SKM-1 (cell line): Measurements from ENCODE around the gene SLC25A34.

Experiments
- DNase-seq: peaks from one replicate; lab custom pipeline; 2025; ENCODE audit not compliant: unreplicated experiment; lab: John Stamatoyannopoulos, UW

SLC25A34 gene

DNA sequence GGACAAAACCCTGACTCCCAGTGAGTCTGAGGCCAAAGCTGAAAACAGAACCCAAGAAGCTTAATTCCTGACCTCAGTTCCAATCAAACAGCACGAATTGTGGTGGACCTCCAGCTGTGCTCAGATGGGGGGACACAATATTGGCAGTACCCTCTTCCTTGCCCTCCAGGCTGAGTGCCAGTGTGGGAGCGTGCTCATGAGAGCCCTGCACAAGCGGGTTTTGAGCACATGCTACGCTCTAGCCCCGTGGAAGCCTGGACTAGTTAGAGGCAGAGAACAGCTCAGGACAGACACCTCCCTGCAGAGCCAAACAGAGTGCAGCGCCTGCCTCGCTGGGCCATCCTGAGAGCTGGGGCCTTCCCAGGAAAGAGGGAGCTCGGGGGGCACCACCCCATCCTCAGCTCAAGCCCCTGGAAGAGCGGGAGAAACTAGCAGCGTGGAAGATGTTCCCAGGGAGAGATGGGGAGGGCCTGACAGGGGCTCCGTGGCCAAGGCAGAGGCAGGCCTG is 2.8 kb upstream of the SLC25A34 start:
- DNase-seq = no peak

DNA sequence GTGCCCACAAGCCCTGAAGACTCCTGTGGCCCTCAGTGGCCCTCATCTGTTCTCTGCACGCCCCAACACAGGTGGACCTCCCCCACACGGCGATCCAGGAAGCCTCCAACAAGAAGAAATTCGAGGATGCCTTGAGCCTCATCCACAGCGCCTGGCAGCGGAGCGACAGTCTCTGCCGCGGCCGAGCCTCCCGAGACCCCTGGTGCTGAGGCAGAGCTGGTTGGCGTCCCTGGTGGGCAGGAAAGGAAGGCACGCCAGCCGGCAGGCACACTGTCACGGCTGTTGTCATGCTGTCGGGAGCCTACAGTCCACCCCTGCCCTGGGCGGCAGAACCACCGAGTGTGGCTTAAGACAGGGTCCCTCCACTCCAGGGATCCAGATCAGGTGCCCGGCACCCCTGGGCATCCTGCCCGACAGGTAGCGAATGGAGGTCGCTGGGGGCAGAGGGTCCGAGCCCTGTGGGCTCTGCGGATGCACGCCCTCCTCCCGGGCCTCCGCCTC is 2.3 kb upstream of the SLC25A34 start:
- DNase-seq = no peak

DNA sequence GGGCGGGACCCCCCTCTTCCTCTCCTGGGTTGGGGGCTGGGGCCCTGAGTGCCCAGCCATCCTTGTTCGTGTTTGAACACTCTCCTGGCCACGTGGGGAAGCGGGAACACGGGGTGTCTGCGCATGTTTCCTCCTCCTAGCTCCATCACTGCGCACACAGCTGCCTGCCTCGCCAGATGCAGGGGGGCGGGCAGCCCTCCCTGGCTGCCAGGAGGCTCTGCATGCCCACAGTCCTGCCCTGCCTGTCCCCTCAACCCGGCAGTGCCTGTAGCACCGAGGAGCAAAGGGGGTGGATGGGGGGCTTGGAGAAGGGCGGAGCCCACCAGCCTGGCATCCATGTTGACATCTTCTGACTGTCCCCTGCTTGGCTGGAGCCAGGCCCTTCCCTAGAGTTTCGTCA is 1.8 kb upstream of the SLC25A34 start:
- DNase-seq = no peak

DNA sequence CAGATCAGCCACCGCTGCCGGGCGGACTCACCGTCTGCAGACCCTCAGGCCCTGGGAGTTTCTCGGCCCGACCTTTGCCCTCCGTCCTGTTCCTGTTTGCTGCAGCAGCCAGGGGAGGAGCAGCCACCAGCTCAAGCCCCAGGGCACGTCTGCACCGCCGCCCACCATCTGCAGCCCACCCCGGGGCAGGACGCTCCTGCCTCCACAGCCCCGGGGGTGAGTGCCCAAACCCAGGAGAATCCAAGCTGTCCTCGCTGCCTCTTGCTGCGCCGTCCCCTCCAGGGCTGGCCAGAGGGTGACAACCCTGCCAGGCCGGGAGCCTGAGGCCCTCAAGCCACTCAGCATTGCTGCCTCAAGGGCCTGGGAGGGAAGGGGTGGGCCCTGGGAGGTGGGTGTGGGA is 1.2 kb upstream of the SLC25A34 start:
- no peak for DNase-seq

DNA sequence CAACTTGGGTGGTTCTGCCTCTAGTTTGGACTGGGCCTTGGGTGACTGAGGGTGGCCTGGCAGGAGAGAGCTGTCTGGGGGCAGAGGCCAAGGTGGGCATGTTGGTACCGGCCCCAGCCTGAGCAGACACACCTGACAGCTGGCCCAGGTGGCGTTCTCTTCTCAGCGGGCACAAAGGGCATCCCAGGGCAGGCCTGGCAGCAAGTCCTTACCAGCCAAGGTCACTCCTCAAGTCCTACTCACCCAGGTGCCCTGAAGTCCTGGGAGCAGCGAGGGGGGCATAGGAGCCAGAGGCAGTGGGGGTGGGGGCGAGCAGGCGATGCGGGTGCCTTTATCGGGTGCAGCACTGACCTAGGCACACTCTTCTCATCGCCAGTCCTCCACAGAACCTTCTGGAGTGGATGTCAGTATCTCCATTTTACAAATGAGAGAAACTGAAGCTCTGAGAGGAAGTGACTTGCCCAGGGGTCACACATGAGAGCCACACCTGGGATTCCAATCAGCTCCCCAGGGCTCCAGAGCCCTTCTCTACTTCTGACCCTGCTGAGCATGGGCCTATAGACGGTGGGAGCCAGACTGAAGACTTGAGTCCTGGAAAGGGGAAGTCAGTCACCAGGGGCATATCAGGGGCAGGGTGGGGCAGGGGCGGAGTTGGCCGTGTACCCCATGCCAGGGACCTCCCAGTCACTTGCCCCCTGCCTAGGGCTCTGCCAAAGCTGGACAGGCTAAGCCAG is 587 bp upstream of the SLC25A34 start:
- no peak for DNase-seq

DNA sequence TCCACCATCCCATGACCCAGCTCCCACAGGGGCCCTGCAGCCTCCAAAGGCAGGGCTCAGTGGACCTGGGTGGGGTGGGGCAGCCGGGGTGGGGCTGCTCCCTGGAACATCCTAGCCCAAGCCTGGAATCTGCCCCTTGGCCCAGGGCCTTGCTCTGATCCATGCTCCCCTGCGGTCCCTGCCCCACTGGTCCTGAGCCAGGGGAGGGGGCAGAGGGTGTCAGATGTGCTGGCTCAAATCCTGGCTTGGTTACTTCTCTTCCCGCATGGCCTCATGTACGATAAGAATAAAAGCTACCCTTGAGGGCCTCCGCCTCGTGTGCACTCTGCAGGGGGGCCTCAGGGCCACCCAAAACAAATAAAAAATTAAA is 819 bp downstream of the SLC25A34 start:
- DNase-seq = no peak

DNA sequence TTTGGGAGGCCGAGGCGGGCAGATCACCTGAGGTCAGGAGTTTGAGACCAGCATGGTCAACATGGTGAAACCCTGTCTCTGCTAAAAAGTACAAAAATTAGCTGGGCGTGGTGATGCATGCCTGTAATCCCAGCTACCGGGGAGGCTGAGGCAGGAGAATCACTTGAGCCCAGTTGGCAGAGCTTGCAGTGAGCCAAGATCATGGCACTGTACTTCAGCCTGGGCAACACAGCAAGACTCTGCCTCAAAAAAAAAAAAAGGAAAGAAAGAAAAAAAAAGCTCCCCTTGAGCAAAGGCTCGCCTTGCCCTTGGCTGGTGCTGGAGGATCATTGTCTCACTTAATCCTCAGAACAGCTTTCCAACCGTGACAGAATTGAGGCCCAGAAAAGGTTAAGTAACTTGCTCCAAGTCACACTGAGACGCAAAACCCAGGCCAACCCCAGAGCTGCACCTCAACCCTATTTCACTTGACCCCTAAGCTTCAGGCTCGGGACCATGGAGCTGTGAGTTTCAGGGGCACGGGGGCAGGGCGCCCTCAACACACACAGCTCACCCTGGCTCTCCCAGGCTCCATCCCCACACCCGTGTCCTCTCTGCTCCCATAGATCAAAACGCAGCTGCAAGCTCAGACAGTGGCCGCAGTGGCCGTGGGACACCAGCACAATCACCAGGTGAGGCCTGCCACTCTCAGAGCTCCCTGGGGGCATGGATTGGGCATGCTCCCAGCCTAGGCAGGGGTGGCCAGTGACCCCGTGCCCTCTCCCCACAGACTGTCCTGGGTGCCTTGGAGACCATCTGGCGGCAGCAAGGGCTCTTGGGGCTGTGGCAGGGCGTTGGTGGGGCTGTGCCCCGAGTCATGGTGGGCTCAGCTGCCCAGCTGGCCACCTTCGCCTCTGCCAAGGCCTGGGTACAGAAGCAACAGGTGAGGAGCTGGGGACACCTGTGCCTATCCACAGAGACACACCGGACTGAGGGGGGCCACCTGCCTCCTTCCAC is 1.6 kb downstream of the SLC25A34 start:
- no peak for DNase-seq

DNA sequence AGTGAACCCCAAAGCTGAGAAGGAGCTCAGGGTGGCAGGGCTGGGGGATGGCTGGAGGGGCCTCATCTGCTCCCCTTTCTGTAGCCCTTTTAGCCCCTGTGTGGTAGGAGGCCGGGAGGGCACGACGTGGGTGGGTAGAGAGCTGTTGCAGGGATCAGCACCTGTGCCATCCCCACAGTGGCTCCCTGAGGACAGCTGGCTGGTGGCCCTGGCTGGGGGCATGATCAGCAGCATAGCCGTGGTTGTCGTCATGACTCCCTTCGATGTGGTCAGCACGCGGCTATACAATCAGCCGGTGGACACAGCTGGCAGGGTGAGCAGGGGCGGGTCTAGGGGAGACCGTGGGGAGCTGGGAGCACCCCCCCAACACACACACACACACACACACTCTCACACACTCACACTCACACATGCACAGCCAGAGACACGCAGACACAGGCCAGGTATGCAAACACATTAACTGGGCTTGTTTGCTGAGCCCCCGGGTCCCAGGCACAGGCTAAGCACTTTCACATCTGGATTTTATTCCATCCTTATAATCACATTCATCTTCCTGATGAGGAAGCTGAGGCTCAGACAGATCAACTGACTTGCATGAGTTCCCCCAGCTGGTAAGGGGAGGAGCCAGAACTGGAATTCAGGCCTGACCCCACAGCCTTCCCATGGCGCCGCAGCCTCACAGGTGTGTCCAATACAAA is 2.5 kb downstream of the SLC25A34 start:
- DNase-seq = no peak

DNA sequence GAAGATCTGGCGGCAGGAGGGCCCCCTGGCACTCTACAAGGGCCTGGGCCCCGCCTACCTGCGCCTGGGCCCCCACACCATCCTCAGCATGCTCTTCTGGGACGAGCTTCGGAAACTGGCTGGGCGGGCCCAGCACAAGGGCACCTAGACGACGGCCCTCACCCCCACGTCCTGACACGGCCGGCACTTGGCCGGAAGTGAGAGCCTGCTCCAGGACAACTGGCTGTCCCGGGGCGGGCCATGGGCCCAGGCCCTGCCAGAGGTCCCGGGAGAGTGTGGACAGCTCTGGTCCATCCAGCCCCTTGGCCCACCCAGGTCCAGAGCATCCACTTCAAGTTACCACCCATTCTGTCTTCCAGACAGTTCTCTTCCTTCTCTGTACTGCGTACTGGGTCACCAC is 3.2 kb downstream of the SLC25A34 start:
- no peak for DNase-seq

DNA sequence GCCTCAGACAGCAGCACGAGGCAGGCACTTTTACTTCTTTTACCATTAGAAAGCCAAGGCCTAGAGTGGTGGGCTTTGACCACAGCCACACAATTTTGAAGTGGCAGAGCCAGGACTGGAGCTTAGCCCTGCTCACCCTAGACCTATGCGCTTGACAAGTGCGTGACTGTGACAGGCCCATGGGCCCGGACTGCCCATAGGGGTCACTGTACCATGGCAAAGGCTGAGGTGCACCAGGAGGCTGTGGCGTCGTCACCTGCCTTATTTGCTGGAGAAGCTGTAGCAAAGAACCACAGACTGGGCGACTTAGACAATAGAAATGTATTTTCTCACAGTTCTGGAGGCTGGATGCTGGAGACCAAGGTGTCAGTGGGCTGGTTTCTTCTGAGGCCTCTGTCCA is 3.7 kb downstream of the SLC25A34 start:
- no peak for DNase-seq

DNA sequence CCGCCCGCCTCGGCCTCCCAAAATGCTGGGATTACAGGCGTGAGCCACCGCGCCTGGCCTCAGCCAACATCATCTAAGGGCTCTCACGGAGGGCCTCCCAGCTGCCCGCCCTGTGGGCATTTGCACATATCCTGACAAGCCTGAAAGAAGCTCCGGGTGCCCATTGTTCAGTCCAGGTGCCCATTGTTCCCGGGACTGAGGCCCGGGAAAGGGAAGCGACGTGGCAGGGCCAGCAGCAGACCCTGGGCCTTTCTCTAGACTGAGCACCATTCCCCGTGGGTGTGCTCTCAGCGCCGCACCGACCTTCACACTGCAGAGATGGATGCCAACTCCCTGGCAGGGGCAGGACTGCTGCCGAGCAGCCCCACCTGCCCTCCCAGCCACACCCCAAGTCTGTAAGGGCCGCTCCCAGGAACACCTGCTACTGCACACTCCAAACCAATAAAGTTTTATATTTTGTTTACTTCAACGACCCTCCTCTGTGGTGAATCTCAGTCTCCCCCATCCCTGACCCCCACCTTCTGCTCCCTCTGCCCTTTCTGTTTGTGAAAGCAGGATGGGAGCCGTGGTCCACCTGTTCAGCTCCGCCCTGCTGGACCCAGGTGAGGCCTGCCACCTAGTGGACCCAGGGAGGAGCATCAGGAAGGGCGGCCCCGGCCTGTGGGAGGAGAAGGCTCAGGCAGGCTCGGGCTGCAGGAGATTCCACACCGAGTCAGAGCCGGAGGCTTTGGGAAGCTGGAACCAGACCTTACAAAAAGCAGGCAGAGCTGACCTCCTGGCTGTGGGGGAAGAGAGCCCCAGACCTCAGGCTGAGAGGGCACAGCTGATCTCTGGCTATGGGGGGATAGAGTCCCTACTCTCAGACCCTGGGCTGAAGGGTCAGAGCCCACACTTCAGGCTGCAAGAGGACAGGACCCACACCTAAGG is 5.1 kb downstream of the SLC25A34 start:
- peak; percentile 39 for DNase-seq

DNA sequence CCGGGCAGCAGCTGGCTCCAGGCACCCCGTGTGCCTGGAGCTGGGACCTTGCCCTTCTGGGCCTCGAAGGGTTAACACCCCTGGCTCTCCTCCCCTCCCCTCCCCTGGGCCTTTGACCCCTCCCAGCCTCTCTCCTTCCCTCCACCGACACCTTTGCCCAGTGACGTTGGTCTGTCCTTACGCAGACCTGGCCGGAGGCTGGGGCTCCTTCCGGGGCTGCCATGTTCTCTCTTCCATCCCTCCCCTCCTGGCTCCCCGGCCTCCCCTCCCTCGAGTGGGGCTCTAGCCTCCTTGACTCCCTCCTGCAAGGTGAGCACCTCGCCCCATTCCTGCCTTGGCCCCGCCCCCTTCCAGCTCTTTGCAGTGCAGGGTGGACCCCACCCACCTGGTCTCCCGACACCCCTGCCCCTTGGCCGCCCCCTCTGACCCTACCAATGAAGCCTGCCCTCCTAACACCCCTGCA is 6.3 kb downstream of the SLC25A34 start, which contains the start of gene TMEM82:
TMEM82 (plus strand) TSS at position 161 of the 463 bp plus-strand sequence; CDS start at position 222, 61 bp downstream.
- no peak for DNase-seq

DNA sequence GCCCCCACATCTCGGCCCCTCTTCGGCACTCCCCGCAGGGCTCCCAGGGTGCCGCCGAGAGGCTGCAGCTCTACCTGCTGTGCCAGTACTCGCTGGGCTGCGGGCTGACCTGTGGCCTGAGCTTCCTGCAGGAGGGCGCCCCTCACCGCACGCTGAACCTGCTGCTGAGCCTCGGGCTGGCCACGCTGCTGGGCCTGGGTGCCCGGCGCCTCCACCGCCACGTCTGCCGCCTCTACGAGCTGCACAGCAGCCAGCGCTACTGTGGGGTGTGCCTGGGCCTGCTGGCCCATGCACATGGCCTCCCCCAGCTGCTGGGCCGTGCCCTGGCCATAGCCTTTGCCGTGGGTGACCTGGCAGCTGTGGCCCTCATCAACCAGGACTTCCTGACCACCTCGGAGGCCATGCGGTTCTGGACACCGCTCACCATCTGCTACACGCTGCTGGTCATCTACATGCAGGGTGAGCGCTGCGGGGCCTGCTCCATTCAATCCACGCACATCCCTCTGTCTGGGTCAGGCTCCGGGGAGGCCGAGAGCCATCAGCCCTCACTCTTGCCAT is 8.1 kb downstream of the SLC25A34 start:
- DNase-seq = no peak

DNA sequence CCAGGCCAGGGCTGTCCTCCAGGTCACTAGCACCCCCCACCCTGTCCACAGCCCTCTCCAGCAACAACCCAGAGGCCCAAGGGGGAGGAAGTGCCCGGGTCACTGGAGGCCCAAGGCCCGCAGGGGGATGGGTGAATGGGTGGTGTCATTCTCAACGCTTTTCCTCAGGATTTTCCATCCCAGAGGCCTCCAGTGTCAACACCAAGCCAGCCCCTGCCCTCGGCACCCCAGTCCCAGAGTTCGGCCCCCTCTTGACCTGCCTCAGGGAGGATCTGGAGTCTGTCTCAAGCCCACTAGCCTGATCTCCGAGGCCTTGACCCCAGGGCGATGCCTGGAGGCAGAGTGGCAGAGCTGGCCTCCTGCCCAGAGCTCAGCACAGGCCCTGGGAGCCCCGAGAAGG is 11.3 kb downstream of the SLC25A34 start:
- DNase-seq = no peak

DNA sequence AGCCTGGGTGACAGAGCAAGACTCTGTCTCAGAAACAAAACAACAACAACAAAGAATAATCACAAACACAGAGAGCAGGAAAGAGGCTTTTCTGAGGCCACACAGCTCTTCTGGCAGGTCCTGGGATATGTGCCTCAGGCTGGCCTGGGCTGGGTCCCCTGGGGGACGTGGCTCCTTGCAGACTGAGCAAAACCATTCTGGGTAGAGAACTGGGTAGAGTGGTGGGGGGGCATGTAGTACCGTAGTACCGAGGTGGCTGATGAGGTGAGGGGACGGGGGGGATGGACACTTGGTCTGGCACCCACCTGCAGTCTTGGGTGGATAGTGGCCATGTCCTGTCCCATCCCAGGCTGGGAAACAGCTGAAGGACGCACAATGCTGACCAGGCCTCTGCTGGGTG is 12.2 kb downstream of the SLC25A34 start:
- DNase-seq = no peak

DNA sequence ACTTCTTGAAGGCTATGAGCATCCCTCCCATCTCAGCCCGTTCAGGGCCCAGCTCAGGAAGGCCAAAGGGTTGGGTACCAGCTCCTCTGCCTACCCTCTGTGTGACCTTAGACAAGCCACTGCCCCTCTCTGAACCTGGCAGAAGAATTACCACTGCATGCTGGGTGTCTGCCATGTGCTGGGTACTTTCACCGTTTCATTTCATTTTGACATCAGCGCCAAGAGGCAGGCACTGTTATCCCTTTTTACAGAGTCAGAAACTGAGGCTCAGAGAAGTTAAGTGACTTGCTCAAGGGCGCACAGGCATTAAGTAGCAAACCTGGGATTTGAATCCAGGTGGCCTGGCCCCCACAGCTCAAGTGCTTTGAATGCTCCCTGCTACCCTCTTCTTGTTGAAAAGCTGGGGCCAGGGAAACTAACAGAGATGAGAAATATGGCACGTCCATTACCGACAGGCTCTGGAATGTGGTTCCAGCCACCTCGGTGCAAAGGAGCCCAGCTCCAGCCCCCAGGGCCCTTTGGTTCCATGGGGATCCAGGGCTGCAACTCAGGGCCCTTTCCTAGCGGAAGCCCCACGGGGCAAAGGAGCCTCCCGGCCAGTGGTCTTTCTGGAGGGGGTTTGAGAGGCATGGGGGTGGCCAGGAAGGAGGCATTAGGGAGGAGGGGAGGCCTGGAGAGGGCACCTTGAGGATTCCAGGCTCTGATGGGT is 12.8 kb downstream of the SLC25A34 start:
- DNase-seq = no peak

DNA sequence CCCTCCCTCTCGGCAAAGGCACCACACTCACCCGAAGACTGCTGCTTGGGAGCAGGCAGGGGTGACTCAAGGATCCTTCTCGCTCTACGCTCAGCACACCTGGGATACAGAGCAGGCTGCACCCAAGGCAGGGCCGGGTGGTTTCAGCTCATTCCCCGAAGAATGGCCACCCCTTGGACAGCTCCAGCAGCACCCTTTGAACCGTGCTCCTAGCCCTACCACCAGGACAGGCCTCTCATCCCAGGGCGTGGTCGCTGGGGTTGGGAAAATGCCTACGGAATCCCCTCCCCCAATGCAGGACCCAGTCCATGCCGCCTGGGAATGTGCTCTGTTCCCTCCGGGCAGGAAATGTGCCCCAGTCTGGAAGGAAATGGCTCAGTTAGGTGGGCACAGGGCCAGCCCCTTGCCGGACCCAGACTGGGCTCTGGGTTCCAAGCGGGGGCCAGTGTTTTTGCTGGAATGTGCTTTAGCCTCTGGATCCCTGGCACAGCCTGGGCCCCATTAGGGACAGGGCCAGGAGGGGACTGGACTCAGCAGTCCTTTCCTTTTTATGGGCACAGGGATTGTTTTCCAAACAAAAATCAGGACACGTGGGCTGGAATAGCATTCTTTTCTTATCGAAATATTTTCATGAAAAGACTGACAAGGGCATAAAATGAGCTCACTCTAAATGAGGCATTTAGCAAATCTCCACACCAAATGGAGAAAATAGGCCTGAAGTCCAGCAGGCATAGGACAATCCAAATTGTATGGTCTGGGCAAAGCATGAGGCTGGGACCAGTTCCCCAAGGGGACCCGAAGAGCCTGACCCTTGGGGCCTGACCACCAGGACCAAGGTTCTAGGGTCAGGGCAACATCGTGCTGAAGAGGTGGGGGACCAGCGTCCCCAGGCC is 13.6 kb downstream of the SLC25A34 start:
- no peak for DNase-seq

DNA sequence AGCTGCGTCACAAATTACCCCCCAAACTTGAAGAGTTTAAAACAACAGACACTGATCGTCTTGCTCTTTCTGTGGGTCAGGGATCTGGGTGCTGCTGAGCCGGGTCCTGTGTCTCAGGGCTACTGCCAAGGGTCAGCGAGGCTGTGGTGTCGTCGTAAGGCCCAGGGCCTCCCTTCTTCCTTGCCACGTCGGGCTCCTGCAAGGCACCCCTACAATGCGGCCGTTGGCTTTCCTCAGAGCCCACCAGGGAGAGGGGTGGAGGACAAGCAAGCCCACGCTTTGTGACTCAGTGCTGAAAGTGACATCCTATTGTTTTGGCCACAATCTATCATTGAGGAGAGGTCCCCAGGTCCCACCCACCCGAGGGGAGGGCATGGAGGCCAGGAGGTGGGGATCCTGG is 14.9 kb downstream of the SLC25A34 start:
- no peak for DNase-seq
